Head of caudate nucleus (tissue), 42 donors: ENCODE measurements around the gene SIT1.

Experiments
- DNase-seq, 42 donors: peaks; one replicate each; pipeline versions ENCODE4 v3.0.0 to v3.0.0-alpha.2; 2020 to 2021; ENCODE audit warnings: mixed read lengths in 7 of 42
- intact Hi-C: fragments of 100-400 bp; cut with DNase I; formaldehyde crosslinking; loops from one replicate; pipeline ENCODE4 v1.15.0; 2022

The SIT1 gene

DNA sequence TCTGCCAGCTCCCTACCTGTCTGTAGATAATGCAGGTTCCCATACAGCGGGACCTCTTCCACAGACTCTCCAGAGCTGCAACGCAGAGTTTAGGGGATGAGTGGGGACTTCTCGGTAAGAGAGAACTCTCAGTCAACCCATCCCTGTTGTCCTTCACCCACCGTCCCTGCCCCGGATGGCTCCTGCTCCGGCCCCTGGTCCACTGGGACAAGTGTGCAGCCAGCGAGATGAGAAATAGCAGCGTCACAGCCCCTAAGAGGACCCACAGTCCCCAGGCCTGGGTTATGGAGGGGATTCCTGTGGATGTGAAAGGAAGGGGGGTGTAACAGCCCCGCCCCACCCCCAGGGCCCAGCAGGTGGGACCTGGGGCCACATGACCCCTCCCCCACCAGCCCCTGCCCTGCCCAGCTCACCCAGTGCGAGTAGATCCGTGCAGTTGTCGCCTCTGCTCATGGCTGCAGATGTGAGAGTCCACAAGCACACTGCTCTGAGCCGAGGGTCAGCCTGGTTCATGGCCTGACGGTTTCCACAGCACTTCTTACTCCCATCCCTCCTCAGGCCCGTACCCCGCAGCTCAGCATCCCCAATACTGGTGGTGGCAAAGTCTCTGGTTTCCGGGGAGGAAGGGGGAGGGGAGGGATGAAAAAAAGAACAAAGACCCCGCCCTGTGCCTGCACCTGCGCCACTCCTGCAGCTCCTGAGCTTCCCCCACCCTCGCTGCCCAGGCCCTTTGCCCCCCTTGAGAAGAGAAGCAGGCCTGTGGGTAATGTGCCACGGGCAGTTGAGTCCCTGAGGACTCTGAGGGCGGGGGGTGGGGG lies at the start of gene SIT1:
Gene SIT1, minus strand, starts transcription at position 591 of the 818 bp plus-strand sequence. Its CDS starts 78 bp downstream, at position 513.
- no peak for DNase-seq
- intact Hi-C loops: no loop called here

GRCh38 chr9:35700031-35700430 lies 49.3 kb upstream of the SIT1 start:
- intact Hi-C loops: no loop called here
- DNase-seq: no peak

- intact Hi-C loops: no loop called here
- DNase-seq: no peak
Observed at GRCh38 chr9:35698231-35698630, 47.5 kb upstream of the SIT1 start.

DNA sequence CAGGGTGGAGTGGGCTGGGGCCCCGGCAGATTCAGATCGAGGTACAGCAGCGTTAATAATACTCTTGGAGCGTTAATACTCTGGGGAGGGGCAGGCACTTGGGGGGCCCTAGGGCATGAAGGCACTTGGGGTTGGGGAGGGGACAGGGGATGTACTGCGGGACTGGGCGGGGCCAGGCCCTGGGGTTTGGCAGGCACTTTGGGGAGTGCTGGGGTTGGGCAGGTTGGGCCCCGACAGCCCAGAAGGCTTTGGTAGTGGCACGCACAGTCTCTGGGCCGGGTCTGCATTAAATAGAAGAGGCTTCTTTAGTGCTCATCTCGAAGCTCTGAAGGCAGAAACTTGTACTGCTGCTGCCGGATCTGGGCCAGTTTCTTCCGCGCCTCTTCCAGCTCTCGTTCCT lies 46.8 kb upstream of the SIT1 start:
- no peak for DNase-seq
- intact Hi-C loops: no loop called here

GRCh38 chr9:35696520-35697215 lies 45.9 kb upstream of the SIT1 start:
- intact Hi-C loops: no loop called here
- peak in 39 of 42 donors; percentile 29 to 81 (median 55) for DNase-seq

DNA sequence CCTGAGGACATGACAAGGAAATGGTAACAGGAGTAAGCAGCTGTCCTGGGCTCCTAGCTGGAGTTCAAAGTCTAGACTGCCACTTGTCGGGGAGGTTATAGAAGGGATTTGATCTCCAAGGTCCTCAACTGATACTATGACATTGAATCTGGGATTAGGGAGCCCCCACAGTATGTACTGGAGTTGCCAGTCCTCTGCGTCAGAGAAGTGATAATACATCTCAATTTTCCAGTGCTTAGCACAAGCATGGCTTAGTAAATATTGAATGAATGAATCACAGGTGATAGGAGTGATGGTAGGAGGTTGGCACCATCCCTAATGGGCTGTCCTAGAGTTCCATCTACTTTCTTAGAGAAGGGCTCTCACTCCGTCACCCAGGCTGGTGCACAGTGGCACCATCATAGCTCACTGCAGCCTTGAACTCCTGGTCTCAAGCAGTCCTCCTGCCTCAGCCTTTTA lies 45.2 kb upstream of the SIT1 start:
- DNase-seq: no peak
- intact Hi-C loops: no loop called here

DNA sequence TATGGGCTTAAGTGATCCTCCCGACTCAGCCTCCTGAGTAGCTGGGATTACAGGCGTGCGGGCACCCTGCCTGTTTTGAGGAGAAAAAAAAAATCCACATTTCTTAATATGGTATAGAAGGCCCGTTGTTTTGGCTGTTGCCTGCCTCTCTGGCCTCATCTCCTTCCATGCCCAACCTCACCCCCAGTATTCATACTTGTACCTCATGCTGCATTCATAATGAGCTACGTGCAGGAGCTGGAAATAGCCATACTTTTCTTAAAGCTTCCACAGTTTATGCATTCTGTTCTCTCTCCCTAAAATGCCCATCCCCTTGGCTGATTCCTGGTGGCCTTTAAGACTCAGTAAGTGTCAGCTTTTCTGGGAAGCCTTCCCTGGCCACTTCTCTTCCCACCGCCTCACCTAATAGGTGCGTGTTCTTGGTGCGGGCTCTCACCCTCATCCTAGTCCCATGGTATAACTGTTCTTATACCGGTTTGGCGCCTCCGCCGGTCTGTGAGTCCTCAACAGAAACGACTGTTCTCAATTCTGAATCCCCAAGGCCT lies 41.1 kb upstream of the SIT1 start:
- no peak for DNase-seq
- intact Hi-C loops: no loop called here

- intact Hi-C loops: no loop called here
- no peak for DNase-seq
Observed at GRCh38 chr9:35691334-35691650, 40.6 kb upstream of the SIT1 start.

DNA sequence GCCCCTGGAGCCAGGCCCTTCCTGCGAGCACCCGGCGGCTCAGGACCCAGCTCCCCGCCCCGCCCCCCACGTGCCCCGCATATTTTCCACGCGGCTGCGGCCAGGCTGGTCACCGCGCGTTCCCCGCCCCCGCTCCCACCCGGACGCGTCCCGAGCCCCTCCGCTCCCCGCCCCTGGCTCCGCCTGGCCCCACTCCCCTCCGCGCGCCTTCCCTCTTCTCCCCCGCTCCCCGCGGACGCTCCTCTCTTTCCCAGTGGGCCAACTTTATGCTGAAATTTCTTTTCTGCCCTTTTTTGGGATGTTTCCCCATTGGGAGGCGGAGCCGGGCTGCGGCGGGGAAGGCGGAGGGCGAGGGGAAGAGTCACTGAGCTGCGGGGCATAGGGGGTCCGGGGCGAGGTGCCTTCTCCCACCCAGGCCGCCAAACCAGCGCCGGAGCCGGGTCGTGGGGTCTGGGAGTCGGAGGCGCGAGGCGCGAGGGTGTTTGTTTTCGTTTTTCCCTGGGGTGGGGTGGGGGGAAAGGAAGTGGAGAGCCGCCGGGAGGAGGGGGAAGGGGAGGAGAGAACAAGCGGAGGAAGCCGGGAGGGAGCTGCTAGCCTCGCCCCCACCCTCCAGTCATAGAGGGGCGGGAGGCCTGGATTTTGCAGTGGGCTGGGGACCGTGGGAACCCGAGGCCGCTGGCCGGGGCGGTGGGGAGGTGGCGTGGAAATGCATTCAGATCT lies 40.0 kb upstream of the SIT1 start:
- intact Hi-C loops: no loop called here
- DNase-seq: peak in 40 of 42 donors; percentile 27 to 81 (median 56)

GRCh38 chr9:35690294-35690613 lies 39.5 kb upstream of the SIT1 start:
- DNase-seq: no peak
- intact Hi-C loops: no loop called here

DNA sequence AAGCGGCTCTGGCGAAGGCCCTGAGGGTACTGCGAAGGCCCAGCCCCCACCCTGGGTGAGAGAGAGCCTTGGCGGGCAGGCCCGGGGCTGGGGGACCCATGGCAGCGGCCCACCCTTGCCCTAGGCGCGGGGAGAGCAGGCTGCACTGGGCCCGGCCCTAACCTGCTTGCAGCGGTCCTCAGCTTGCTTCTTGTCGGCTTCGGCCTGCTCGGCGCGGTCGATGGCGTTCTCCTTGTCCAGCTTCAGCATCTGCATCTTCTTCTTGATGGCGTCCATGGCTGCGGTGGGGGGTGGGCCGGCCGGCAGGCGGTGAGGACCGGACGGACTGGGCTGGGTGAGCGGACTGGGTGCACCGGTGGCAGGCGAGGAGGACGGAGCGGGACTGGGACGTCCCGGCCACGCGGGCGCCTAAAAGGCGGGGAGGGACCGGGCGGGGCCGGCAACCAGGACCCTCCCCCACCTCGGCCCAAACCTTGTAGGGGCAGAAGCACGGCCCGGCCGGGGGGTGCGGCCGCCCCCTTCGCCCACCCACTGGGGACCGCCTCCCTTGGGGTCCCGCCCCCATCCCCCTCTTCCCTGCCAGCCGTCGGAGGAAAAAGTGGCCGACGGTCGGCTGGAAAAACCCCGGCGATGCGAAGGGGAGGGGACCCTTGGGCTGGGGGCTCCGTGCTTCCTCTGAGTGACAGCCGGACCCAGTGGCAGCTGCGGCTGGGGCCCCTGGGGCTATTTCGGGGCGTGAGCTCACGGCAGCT lies 39.0 kb upstream of the SIT1 start, which contains the start of gene TPM2:
Gene TPM2, minus strand, starts transcription at position 384 of the 752 bp plus-strand sequence. Its CDS starts 108 bp downstream, at position 276.
- intact Hi-C loops: no loop called here
- DNase-seq: no peak

DNA sequence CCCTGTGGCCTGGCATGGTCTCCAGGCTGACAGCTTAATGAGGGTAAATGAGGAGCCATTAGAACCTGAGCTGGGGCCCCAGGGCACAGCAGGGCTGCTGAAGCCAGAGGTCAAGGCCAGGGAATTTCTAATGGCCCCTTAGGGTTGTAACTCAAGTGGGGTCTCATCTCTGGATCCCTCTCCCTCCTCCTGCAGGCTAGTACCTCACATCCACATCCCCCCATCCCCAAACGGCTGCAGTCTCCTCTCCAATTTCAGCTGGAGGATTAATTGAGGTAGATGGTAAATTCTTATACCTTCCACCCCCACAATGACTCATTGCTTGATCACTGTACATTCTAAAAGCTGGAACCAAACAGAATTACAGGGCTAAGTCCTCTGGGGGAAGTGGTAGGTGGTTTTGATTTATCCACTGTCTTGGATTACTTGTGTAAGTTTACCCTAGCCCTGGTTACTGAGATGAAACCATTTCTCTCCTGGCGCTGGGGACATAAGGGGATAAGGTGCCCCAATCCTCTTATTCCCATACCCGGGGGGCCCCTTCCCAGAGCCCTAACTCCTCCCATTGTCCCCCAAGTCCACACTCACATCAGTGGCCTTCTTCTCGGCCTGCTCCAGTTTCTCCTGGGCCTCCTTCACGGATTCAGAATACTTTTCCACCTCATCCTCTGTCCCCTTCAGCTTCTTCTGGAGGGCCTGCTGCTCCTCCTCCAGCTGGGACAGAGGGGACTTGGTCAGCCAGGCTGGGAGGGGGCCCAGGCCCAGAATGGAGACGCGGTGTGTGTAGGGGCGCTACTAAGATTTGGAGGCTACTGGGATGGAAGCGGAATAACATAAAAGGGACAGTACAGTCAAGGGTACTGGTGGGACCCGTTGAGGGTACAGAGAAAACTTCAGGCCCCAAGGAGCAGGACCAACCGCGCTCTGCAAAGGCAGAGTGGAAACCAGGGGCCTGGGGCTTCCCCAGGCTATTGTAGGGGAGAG lies 38.1 kb upstream of the SIT1 start:
- DNase-seq: peak in 1 of 42 donors; percentile 43
- intact Hi-C loops: no loop called here

DNA sequence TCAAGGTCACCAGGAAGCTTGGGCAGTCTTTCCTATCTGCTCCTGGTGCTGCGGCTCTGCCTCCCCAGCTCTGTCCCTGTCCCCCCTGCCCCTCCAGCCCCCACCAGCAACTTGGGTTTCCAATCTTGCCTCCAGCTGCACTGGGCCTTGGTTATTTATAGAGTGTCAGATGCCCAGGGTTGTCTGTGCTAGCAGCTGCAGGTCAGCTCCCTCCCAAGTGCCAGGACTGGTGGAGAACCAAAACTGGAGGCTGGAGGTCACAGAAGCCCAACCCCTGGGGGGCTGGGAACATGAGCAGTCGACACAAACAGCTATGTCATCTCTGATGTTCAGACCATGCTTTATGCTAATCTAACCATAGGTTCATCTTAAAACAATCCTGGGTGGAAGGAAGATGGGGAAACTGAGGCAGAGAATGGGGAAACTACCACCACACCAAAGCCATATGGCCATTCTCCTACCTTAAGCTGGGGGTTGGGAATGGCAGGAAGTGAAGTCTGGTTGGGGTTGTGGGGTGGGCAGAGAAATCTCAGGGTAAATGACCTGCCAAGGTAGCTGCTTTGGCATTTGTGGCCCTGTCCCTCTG lies 37.3 kb upstream of the SIT1 start:
- intact Hi-C loops: no loop called here
- no peak for DNase-seq

DNA sequence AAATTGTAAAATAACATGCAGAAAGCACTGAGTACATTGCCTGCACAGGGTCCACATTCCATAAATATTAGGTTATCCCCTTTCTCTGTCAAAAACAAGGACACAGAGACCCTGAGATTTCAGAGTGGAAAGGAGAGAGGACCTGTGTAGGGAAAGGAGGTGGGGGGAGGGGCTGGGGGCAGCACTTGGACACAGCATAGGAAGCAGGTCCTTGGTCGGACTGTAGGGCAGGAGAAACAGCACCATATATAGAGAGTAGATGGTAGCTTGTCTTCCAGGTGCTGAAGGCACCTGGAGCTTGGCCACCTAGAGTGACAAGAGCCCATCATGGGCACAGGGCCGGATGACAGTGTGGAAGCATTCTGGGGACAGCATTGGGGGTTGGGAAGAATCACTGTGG lies 36.6 kb upstream of the SIT1 start:
- no peak for DNase-seq
- intact Hi-C loops: no loop called here

DNA sequence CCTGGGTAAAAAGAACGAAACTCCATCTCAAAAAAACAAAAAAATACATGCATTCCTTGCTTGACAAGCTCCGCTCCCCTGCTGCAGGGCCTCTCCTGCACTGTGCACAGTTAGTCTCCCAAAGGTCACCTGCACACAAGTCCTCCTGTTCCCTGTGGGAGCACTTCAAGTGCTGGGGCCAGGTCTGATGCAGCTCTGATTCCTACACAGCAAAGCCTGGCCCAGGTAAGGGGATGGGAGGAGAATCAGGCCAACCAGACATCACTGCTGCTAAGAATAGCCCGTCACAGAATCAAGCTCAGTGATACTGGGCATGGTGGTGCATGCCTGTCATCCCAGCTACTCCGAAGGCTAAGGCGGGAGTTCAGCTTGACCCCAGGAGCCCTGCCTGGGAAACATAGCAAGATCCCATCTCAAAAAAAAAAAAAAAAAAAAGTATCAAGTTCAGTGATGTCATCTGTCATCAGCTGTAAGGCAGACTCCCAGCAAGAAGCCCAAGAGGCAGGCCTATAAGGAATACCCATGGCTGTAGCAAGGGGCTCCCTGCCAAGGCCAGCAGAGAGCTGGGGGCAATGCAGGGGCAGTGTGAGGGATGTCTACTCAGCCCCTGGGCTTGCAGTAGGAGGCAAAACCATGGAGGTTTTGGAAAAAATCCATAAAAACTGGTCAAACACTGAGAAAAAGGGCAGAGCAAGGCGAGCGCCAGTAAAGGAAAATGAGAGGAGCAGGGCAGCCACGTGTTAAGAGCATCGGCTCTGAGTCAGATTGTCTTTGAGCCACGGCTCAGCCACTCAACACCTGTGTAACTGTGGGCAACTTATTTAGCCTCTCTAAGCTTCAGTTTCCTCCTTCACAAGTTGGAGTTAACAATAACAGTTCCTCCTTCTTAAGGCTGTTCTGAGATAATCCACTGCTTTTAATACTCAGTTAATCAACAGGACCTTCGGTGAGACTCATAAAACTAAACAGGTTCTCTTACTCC lies 35.8 kb upstream of the SIT1 start:
- no peak for DNase-seq
- intact Hi-C loops: no loop called here

GRCh38 chr9:35685506-35685905 lies 34.8 kb upstream of the SIT1 start:
- DNase-seq: no peak

More at GRCh38 chr9:35685506-35685905, 34.8 kb upstream of the SIT1 start:
- intact Hi-C loops: no loop called here
